GM12872 (cell line): ENCODE data around the gene SYCE1L.

ENCODE experiments used
- CTCF ChIP-seq: IDR thresholded peaks from 3 replicates; pipeline ENCODE4 v1.5.1; 2011; ENCODE audit warnings: low read depth, mild to moderate bottlenecking, low read length, moderate library complexity; ENCODE audit not compliant: insufficient read depth

Gene SYCE1L

GRCh38 chr16:77211880-77212740, 12.9 kb downstream of the SYCE1L start:
- TF ChIP-seq CTCF = no peak

GRCh38 chr16:77212741-77213541, 13.7 kb downstream of the SYCE1L start:
- no peak for TF ChIP-seq CTCF

- TF ChIP-seq CTCF = no peak
These were observed 14.4 kb downstream of the SYCE1L start for GRCh38 chr16:77213542-77214106.

- TF ChIP-seq CTCF = no peak
These were observed 15.4 kb downstream of the SYCE1L start for GRCh38 chr16:77214411-77215138.

- no peak for TF ChIP-seq CTCF
These were observed 20.2 kb downstream of the SYCE1L start for GRCh38 chr16:77219437-77219836.

- no peak for TF ChIP-seq CTCF
These were observed 21.2 kb downstream of the SYCE1L start for GRCh38 chr16:77220427-77220826.
